Activated CD4-positive, alpha-beta T cell treated with anti-CD3 and anti-CD28 coated beads for 1 hour (primary cell): ENCODE data around the gene SAMD7.

Source experiments
- DNase-seq: peaks from one replicate; pipeline ENCODE4 v3.0.0-alpha.2; 2020

The SAMD7 gene

GRCh38 chr3:169966951-169967915 is 55.9 kb downstream of the SAMD7 start:
- no peak for DNase-seq

GRCh38 chr3:169968224-169968885 is 57.0 kb downstream of the SAMD7 start:
- DNase-seq: no peak

DNA sequence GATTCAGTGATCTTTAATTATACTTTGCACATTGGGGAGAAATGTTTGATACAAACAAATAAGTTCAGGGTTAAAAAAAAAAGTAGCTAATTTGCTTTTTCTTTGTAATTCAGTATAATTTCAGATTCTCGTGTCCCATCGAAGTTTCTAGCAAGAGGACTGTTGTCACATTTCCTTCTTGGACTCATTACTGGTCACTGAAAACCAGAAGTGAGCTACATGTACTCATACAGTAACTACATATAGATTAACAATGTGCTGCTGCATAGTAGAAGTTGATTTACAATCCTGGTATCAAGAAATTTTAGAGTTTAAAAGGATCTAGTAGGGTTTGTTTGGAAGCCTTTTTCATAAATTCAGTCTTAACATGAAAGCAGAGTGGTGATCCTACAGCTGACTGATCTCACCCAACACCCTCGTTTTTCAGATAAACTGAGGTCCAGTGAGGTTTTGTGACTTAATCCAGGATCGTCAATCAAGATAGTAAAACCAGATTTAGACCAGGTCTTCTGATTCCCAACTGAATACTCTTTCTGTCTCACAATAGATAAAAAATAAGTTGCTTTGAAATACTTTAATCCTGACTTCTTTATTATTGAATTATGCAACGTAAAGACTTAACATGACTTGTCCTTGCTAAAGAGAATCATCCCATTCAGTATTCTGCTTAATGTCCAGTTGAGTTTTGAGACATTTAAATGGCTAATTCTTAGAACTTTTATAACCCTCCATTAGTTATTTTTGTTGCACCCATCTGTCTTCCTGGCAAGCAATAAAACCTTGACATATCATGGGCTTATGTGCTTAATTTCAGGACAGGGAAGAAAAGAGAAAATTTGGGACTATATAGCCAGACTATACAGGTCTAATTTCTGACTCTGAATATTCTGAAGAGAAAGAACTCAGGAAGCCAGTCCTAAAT is 58.1 kb downstream of the SAMD7 start:
- no peak for DNase-seq

GRCh38 chr3:169970847-169971246 is 59.5 kb downstream of the SAMD7 start:
- DNase-seq: no peak

DNA sequence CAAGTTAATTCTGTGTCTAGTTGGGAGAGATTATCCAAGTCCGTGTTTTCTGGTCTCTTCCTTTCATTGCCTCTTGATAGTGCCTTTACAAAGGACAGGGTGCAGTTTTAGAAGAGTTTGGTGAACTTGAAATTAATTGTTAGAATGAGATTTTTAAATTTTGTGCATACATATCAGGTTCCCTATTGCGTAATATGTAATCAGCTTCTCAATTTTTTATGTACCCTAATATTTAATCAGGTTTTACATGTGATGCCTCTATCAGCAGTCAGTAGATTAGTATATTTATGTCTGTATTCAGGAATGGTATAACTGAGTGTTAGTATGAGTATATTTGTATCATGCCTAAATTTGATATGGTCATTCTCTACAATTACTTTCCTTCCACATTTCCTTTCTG is 60.1 kb downstream of the SAMD7 start:
- no peak for DNase-seq

DNA sequence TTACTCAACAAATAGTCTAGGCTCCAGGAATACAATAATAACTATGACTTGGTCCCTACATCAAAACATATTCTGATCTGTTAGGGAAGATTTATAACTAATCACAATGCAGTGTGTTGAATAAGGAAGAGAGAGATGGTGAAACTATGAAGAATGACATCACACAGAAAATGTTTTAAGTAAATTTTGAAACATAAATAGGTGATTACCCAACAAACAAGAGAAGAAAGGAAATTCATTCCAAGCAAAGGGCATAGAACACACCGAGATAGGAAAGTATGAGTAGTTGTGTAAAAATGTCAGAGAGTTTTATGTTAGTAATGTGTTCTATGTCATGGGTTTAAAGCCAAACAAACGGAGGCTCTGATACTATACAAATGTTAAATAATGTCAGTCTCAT is 68.7 kb downstream of the SAMD7 start:
- no peak for DNase-seq

GRCh38 chr3:169984292-169984691 is 72.9 kb downstream of the SAMD7 start:
- no peak for DNase-seq
